NCI-H2196 (cell line): ENCODE data around the gene ZBTB7B.
"Not testable (repeated sequence)": the region's sequence is repeated elsewhere in the genome, so short reads cannot be mapped to it uniquely, and the experiment has no call there.

ENCODE experiments used
- DNase-seq: peaks from one replicate; lab custom pipeline; 2025; ENCODE audit not compliant: unreplicated experiment; lab: John Stamatoyannopoulos, UW

Gene ZBTB7B

GRCh38 chr1:154967331-154967950 lies 35.2 kb upstream of the ZBTB7B start:
- no peak for DNase-seq

GRCh38 chr1:154968731-154969130 lies 33.9 kb upstream of the ZBTB7B start:
- no peak for DNase-seq

GRCh38 chr1:154969246-154969645 lies 33.4 kb upstream of the ZBTB7B start:
- DNase-seq, result no peak

GRCh38 chr1:154969860-154970452 lies 32.6 kb upstream of the ZBTB7B start:
- no peak for DNase-seq

- DNase-seq, result peak; percentile 92
Observed at GRCh38 chr1:154970631-154971340, 31.8 kb upstream of the ZBTB7B start, which contains the start of gene SHC1. Gene SHC1, minus strand, starts transcription at chr1:154970747. Its CDS starts 221 bp downstream, at chr1:154970526.

GRCh38 chr1:154971341-154971998 lies 31.1 kb upstream of the ZBTB7B start:
- DNase-seq, result no peak

GRCh38 chr1:154972213-154972516 lies 30.4 kb upstream of the ZBTB7B start:
- DNase-seq, result peak; percentile 59

GRCh38 chr1:154972517-154973343 lies 29.9 kb upstream of the ZBTB7B start:
- peak; percentile 59 for DNase-seq

GRCh38 chr1:154973344-154974101 lies 29.1 kb upstream of the ZBTB7B start:
- peak; percentile 96 for DNase-seq

- peak; percentile 99 for DNase-seq
Observed at GRCh38 chr1:154974102-154974807, 28.3 kb upstream of the ZBTB7B start, which contains the start of gene CKS1B. Gene CKS1B, plus strand, starts transcription at chr1:154974681. Its CDS starts 65 bp downstream, at chr1:154974746.

GRCh38 chr1:154974808-154975408 lies 27.7 kb upstream of the ZBTB7B start:
- peak; percentile 96 for DNase-seq

GRCh38 chr1:154975409-154976059 lies 27.1 kb upstream of the ZBTB7B start:
- DNase-seq, result no peak

GRCh38 chr1:154977762-154978161 lies 24.8 kb upstream of the ZBTB7B start:
- DNase-seq, result not testable (repeated sequence)

GRCh38 chr1:154978360-154978759 lies 24.2 kb upstream of the ZBTB7B start:
- DNase-seq, result no peak

- no peak for DNase-seq
Observed at GRCh38 chr1:154982341-154982740, 20.3 kb upstream of the ZBTB7B start.

- DNase-seq, result peak; percentile 98
Observed at GRCh38 chr1:154982897-154983648, 19.5 kb upstream of the ZBTB7B start, which contains the start of gene FLAD1. Gene FLAD1, plus strand, starts transcription at chr1:154983344. Its CDS starts 351 bp downstream, at chr1:154983695.

- no peak for DNase-seq
Observed at GRCh38 chr1:154983776-154984466, 18.7 kb upstream of the ZBTB7B start.
